Keratinocyte (primary cell): ENCODE data around the gene SMARCA4.

Source experiments
- EZH2 ChIP-seq: IDR thresholded peaks from one replicate; pipeline ENCODE4 v1.6.1; 2012; ENCODE audit warnings: inconsistent platforms, mild to moderate bottlenecking, low read length, moderate library complexity
- TF ChIP-seq, protein P1 (sequence below), 3 experiments: IDR thresholded peaks in 1 of 3; conservative IDR thresholded peaks in 1 of 3; optimal IDR thresholded peaks in 1 of 3; 2 replicates in 2 of 3; 3 replicates in 1 of 3; pipeline versions ENCODE3 to v1.5.1; 2011; ENCODE audit warnings: low read length in 3 of 3, mild to moderate bottlenecking in 3 of 3, moderate library complexity in 2 of 3, control low read depth in 1 of 3, inconsistent platforms in 1 of 3; ENCODE audit not compliant: insufficient read depth in 2 of 3; ENCODE audit errors: extremely low read depth in 1 of 3

GRCh38 chr19:11059511-11060358 lies 98.9 kb downstream of the SMARCA4 start:
- TF ChIP-seq, protein P1, sequence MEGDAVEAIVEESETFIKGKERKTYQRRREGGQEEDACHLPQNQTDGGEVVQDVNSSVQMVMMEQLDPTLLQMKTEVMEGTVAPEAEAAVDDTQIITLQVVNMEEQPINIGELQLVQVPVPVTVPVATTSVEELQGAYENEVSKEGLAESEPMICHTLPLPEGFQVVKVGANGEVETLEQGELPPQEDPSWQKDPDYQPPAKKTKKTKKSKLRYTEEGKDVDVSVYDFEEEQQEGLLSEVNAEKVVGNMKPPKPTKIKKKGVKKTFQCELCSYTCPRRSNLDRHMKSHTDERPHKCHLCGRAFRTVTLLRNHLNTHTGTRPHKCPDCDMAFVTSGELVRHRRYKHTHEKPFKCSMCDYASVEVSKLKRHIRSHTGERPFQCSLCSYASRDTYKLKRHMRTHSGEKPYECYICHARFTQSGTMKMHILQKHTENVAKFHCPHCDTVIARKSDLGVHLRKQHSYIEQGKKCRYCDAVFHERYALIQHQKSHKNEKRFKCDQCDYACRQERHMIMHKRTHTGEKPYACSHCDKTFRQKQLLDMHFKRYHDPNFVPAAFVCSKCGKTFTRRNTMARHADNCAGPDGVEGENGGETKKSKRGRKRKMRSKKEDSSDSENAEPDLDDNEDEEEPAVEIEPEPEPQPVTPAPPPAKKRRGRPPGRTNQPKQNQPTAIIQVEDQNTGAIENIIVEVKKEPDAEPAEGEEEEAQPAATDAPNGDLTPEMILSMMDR (optimal IDR thresholded peaks at IDR 0.05 in 1 of 3, IDR thresholded peaks at IDR 0.05 in 1 of 3, conservative IDR thresholded peaks at IDR 0.05 in 1 of 3; ENCODE audit: extremely low read depth in 1 of 3, insufficient read depth in 2 of 3, low read length in 3 of 3), result no peak
- TF ChIP-seq EZH2, result no peak
